ENCODE data around the gene ARHGAP42.
"Not testable (repeated sequence)": the region's sequence is repeated elsewhere in the genome, so short reads cannot be mapped to it uniquely, and the experiment has no call there.

Gene ARHGAP42

DNA sequence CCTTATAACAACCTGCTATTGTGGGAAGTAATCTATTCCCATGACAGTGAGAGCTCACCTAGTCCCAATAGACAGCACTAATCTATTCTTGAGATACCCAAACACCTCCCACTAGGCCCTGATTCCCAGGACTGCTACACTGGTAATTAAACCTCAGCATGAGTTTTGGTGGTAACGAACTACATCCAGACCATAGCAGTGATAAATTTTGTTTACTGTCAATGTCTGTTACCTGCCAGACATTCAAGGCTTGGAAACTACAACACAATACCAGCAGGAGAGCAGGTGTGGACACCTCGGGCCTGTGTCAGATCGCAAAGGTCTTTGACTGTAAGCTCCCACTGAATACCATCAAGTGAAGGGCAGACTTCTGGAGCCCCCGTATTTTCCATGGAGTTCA is 187.1 kb downstream of the ARHGAP42 start:
- DNase-seq (ENCODE audit: low spot score), result no peak

GRCh38 chr11:100875521-100875869 is 188.4 kb downstream of the ARHGAP42 start:
- DNase-seq (ENCODE audit: low spot score), result no peak

DNA sequence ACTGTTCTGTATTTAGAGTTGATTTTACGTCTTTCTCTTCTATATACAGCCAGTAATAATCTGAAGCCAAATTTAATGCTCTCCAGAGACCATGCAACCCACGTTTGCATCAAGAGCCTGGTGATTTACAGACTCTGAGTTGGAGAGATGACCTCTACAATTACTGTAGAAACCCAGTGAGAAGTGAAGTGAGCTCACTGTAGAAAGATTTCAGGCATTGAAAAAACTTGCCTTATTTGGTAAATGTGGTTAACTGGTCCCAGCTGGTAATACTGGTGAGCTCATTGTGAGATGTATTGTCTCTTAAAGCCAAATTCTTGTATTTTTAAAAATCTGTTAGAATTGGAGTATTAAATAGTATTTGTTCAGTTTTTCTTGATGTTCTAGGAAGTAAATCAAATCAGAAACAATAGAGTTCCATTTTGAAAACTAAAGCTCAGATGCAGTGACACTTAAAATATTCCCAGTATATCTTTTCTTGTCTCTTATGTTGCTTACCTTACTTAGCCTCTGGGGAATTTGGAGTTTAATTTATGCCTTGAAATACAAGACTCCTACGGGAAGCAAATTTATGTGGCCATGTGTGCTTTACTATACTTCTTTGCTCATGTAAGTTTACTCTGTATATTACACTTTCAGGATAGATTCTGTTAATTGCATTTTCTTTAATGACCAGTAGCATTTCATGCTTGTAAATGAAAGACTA is 189.9 kb downstream of the ARHGAP42 start:
- DNase-seq (ENCODE audit: low spot score), result no peak

GRCh38 chr11:100878474-100878873 is 191.4 kb downstream of the ARHGAP42 start:
- no peak for DNase-seq (ENCODE audit: low spot score)

- no peak for DNase-seq (ENCODE audit: low spot score)
Measured at GRCh38 chr11:100882957-100883356, 195.9 kb downstream of the ARHGAP42 start.

DNA sequence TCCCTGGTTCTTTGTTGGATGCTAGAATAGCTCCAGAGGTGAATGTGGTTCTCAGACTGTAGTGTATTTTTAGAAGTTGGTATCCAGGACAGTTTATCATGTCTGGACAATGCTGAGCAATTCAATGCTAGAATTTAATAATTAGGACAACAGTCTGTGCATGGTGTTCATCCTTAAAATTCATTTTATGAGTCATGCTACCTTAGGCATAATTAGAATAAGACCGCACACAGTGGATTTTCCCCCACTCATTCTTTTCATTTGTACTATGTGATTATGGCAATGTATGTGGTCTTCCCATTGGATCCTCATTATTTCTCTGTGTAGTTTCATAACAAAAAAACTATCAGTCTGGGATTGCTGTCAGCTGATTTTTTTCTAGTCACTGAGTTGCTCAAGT is 196.7 kb downstream of the ARHGAP42 start:
- DNase-seq (ENCODE audit: low spot score), result no peak

- DNase-seq (ENCODE audit: low spot score), result no peak
Measured at GRCh38 chr11:100887659-100888058, 200.6 kb downstream of the ARHGAP42 start.

DNA sequence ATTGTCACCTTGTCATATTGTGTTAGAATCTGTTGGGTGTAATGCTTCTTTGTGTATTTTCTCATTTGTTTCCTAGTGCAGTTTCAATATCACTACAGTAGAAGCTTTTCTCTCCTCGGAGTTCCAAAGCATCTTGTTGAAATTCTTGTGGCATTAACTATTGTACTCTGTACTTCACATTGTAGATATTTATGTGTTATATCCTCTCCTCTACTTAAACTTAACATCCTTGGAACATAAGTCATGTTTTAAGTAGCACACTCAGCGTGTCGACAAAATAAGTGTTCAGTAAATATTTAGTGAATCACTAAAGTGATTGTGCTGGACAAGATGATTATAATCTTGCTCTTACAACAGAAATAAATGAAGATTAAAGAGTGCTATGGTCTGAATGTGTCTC is 201.7 kb downstream of the ARHGAP42 start:
- no peak for DNase-seq (ENCODE audit: low spot score)

- no peak for DNase-seq (ENCODE audit: low spot score)
Measured at GRCh38 chr11:100889758-100890157, 202.7 kb downstream of the ARHGAP42 start.

DNA sequence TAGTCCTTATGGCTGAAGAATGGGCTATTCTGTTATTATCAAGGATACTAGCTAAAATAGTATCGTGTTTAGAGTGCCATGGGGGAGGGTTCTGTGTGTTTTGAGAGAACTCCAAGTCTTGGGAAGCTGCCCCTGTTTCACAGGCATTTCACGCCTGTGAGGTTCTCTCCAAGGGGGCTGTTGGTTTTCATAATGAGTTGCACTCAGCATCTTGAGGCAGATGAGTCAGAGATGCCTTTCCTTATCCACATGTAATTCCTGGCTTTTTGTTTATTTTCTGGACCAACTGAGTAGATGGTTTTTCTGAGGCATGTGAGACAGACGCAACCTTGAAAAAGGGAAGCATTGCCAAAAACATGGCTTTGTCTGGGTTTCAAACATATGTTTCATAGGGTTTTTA is 203.7 kb downstream of the ARHGAP42 start:
- DNase-seq (ENCODE audit: low spot score), result no peak

DNA sequence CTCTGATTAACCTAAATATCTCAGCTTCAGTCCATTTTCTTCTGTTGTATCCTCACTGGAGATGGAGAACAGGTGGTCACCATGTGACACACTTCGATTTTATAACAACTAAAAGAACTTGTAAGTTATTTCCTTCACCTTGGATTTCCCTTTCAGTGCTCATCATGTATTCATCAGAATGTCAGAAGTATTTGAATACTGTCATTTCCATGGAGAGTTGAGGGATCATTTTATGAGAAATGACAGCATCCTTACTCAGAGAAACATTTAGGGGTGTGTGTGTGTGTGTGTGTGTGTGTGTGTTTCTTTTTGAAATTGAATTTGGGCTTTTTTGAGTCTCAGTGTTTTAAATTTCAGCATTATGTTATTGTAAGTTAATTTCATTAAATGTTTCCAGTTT is 205.8 kb downstream of the ARHGAP42 start:
- no peak for DNase-seq (ENCODE audit: low spot score)

GRCh38 chr11:100895449-100895848 is 208.4 kb downstream of the ARHGAP42 start:
- no peak for DNase-seq (ENCODE audit: low spot score)

- not testable (repeated sequence) for DNase-seq (ENCODE audit: low spot score)
Measured at GRCh38 chr11:100895976-100896375, 208.9 kb downstream of the ARHGAP42 start.

GRCh38 chr11:100901471-100901870 is 214.4 kb downstream of the ARHGAP42 start:
- not testable (repeated sequence) for DNase-seq (ENCODE audit: low spot score)

- no peak for DNase-seq (ENCODE audit: low spot score)
Measured at GRCh38 chr11:100902454-100903141, 215.5 kb downstream of the ARHGAP42 start.

DNA sequence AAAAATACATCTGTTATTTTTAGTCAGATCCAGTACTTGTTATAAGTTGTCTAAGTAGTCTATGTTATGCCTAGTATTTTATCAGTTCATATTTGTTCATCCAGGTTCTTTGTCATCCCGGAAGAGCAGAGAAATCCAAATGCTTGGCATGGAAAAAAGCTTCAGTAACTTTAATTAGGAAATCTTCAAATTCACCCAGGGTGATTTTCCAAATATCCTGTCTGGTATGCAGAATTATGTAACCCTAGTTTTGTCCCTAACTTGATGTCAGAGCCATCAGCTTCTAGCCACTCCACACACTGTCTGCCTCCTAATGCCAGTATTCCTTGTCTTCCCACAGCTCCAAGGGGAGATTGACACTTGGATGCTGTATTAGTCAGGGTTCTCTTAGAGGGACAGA is 216.2 kb downstream of the ARHGAP42 start:
- no peak for DNase-seq (ENCODE audit: low spot score)

DNA sequence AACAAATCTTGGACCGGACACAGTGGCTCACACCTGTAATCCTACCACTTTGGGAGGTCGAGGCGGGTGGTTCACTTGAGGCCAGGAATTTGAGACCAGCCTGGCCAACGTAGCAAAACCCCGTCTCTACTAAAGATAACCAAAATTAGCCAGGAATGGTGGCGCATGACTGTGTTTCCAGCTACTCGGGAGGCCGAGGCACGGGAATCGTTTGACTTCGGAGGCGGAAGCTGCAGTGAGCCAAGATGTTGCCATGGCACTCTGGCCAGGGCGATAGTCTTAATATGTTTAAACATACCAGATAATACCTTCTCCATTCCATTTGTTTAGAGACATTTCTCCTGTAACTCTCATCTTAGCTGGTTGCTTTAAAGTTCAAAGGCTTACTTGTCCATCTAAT is 218.6 kb downstream of the ARHGAP42 start:
- DNase-seq (ENCODE audit: low spot score), result no peak

DNA sequence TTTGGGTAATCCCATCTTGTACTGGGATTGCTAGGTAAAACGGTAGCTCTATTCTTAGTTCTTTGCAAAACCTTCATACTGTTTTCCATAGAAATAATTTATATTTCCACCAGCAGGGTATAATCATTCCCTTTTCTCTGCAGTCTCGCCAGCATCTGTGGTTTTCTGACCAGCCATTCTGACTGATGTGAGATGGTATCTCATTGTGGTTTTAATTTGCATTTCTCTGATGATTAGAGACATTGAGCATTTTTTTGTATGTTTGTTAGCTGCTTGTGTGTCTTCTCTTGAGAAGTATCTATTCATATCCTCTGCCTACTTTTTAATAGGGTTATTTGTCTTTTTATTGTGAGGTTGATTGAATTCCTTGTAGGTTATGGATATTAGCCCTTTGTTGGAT is 221.7 kb downstream of the ARHGAP42 start:
- no peak for DNase-seq (ENCODE audit: low spot score)

DNA sequence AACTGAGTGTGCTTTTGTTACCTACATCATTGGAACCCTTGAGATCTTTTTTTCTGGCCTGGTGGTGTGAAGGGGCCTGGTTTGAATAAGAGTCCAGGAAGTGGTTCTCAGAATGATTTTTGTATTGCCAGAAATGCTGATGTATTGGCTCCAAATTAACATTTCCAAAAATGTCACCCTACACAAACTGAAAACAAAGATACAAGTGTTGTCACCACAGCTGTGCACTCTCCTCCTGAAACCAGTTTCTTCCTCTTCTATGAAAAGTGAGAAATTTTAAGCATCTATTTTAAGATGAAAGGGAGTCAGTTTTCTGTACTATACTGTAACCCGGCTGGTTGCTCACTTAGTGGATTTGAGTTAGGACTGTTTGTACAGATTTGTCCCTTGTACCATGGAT is 223.7 kb downstream of the ARHGAP42 start:
- DNase-seq (ENCODE audit: low spot score), result no peak

DNA sequence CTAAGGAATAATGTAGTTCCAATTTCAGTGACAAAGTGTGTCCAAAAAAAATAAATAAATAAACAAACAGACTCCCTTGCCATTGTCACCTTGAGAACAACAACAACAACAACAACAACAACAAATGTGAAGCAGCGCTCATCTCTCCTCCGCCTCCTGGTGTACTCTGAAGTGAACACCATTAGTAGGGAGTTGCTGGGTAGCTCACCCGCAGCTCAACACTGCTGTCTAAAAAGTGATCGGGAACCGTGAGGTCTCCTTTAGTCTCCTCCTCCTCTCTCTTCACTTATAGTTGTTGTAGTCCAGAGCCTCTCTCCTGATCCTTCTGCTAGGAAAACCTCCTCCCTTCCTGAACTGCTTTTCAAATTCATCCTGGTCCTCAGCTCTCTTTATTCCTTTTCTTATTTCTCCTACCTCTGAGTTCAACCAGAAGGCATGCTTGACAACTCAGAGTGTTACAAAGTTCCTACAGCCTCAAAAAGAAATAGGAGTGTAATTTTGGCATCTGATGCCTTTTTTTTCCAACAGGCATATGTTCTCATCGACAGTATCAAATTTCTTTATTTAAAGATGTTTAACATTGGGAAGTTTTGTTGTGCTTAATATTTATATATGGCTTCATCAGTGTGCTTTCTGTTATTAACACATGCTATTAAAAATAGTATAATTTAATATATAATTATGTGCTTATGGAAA is 227.5 kb downstream of the ARHGAP42 start:
- no peak for DNase-seq (ENCODE audit: low spot score)

GRCh38 chr11:100918551-100919500 is 231.7 kb downstream of the ARHGAP42 start:
- no peak for DNase-seq (ENCODE audit: low spot score)

DNA sequence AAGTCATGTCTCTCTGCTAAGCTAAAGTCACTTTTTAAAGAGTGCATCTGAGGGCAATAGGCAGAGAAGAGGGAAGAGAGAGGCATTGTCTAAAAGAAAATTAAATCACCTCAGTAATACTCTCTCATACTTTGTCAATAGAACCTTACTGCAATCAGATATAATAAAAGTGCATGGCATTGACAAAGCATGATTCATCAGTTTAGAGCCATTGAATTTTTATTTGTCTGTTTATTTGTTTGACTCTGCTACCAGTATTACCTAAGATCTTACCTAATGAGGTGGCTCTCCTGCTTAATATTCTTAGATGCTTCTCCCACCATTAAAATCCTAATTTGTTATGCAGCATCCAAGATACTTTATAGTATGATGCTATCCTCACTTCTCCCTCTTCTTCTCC is 233.5 kb downstream of the ARHGAP42 start:
- DNase-seq (ENCODE audit: low spot score), result no peak

Data from hematopoietic multipotent progenitor cell treated with erythropoietin and hydrocortisone succinate and interleukin-3 and kit ligand, for 17 days (in vitro differentiated cells).